HCT116 (cell line): ENCODE results near the gene PCDHGA1. TPM values are rescaled to one million over a fixed set of nuclear protein-coding genes. Genes with fewer than 3 reads are reported as not detected.

Experiments
- ATAC-seq: fragments of 200-7000 bp; cut with Tn5 transposase; 2 replicates; pipeline ENCODE4 v1.9.1; 2020; ENCODE audit warnings: mild to moderate bottlenecking, moderate library complexity
- BruUV-seq: library from RNA; stranded (reverse); fragments of 400-500 nt; replicated peaks from 2 replicates; lab custom pipeline; 2021; lab: Mats Ljungman, UMichigan
- CTCF ChIA-PET: fragments of 300-600 bp; sonication (Branson Sonifier 250); formaldehyde crosslinking; loops from one replicate; lab custom pipeline; 2021; ENCODE audit warnings: antibody characterized with exemption; lab: Charles Lee
- POLR2A ChIA-PET: fragments of 300-600, 350-600 bp; sonication (Branson Sonifier 250); formaldehyde crosslinking; loops from one replicate; lab custom pipeline; 2021; ENCODE audit warnings: antibody characterized with exemption; lab: Charles Lee
- RAD21 ChIA-PET, 2 experiments: fragments of 300-600 bp; sonication (Branson Sonifier 250); formaldehyde crosslinking; loops; one replicate each; lab custom pipeline; 2023; ENCODE audit warnings: low total read pairs in 2 of 2; ENCODE audit not compliant: uncharacterized antibody in 2 of 2, unreplicated experiment in 2 of 2, low non-redundant PET in 1 of 2; lab: Charles Lee
- DNase-seq: peaks from one replicate; pipeline ENCODE4 v3.0.0-alpha.2; 2010; ENCODE audit warnings: low read depth, low spot score
- H2AFZ ChIP-seq: fragments of 200-600 bp; shearing (Covaris generic), sonication (generic); 2 replicates; pipeline ENCODE4 v1.6.1; 2017; ENCODE audit warnings: low read depth, mixed run types, mixed read lengths, antibody characterized with exemption, low read length; ENCODE audit not compliant: poor library complexity, severe bottlenecking
- H3K27ac ChIP-seq: 2 replicates; pipeline ENCODE4 v1.5.1; 2012; ENCODE audit warnings: low read depth, low read length
- H3K27me3 ChIP-seq: fragments of 200-600 bp; sonication (generic); 2 replicates; pipeline ENCODE4 v1.6.1; 2016; ENCODE audit warnings: mixed run types, low read length, mixed read lengths; ENCODE audit not compliant: insufficient read depth
- H3K36me3 ChIP-seq, 2 experiments: fragments of 200-500 bp in 1 of 2; fragments of 200-600 bp in 1 of 2; sonication (Bioruptor generic) in 1 of 2; sonication (generic) in 1 of 2; 2 replicates each; pipeline versions ENCODE4 v1.5.1 to v1.6.1; 2014 to 2016; ENCODE audit warnings: low read length in 2 of 2, inconsistent platforms in 1 of 2, mixed read lengths in 1 of 2, mixed run types in 1 of 2; ENCODE audit not compliant: insufficient read depth in 2 of 2, control insufficient read depth in 1 of 2
- H3K4me1 ChIP-seq, 2 experiments: fragments of 200-600 bp in 1 of 2; sonication (generic) in 1 of 2; 2 replicates each; pipeline versions ENCODE4 v1.5.1 to v1.6.1; 2012 to 2017; ENCODE audit warnings: low read length in 2 of 2, inconsistent platforms in 1 of 2, mild to moderate bottlenecking in 1 of 2, mixed read lengths in 1 of 2, mixed run types in 1 of 2, moderate library complexity in 1 of 2; ENCODE audit not compliant: insufficient read depth in 2 of 2, control insufficient read depth in 1 of 2
- H3K4me2 ChIP-seq: fragments of 200-600 bp; sonication (generic); 2 replicates; pipeline ENCODE4 v1.6.1; 2017; ENCODE audit warnings: mixed run types, low read length, mixed read lengths
- H3K4me3 ChIP-seq, 2 experiments: fragments of 200-600 bp in 1 of 2; sonication (generic) in 1 of 2; replicated peaks in 1 of 2; 2 replicates each; pipeline ENCODE4 v1.5.1; 2011 to 2016; ENCODE audit warnings: low read length in 2 of 2, control low read depth in 1 of 2, low read depth in 1 of 2, mild to moderate bottlenecking in 1 of 2, mixed read lengths in 1 of 2, mixed run types in 1 of 2
- H3K79me2 ChIP-seq: fragments of 200-600 bp; sonication (generic); 2 replicates; pipeline ENCODE4 v1.6.1; 2017; ENCODE audit warnings: mild to moderate bottlenecking, mixed run types, low read length, moderate library complexity, mixed read lengths; ENCODE audit not compliant: insufficient read depth
- H3K9ac ChIP-seq: fragments of 200-600 bp; sonication (generic); 2 replicates; pipeline ENCODE4 v1.6.1; 2016; ENCODE audit warnings: low read length, mixed read lengths
- H3K9me2 ChIP-seq: fragments of 200-600 bp; sonication (generic), shearing (Covaris generic); 2 replicates; pipeline ENCODE4 v1.6.1; 2017; ENCODE audit warnings: mixed run types, mild to moderate bottlenecking, moderate library complexity; ENCODE audit not compliant: insufficient read depth
- H3K9me3 ChIP-seq, 2 experiments: fragments of 200-500 bp in 1 of 2; fragments of 200-600 bp in 1 of 2; sonication (Bioruptor generic) in 1 of 2; sonication (generic) in 1 of 2; 2 replicates each; pipeline ENCODE4 v1.6.1; 2014 to 2017; ENCODE audit warnings: low read length in 2 of 2, mixed read lengths in 2 of 2, inconsistent platforms in 1 of 2, low read depth in 1 of 2, mild to moderate bottlenecking in 1 of 2, mixed run types in 1 of 2, moderate library complexity in 1 of 2; ENCODE audit not compliant: control insufficient read depth in 1 of 2, insufficient read depth in 1 of 2
- H4K20me1 ChIP-seq: fragments of 200-600 bp; sonication (generic), shearing (Covaris generic); 2 replicates; pipeline ENCODE4 v1.6.1; 2017; ENCODE audit warnings: mixed run types, mild to moderate bottlenecking, moderate library complexity; ENCODE audit not compliant: insufficient read depth
- ATF3 ChIP-seq: IDR thresholded peaks from 2 replicates; pipeline ENCODE4 v1.6.1; 2012
- CEBPB ChIP-seq: IDR thresholded peaks from 2 replicates; pipeline ENCODE4 v1.6.1; 2012; ENCODE audit warnings: low read depth
- EGR1 ChIP-seq: IDR thresholded peaks from 2 replicates; pipeline ENCODE4 v1.6.1; 2012; ENCODE audit warnings: low read depth
- ELF1 ChIP-seq: IDR thresholded peaks from 2 replicates; pipeline ENCODE4 v1.6.1; 2012; ENCODE audit warnings: low read depth, borderline replicate concordance
- EZH2 ChIP-seq: fragments of 200-600 bp; sonication (generic); IDR thresholded peaks from 2 replicates; pipeline ENCODE4 v1.6.1; 2017; ENCODE audit warnings: antibody characterized with exemption, mixed run types
- EZH2phosphoT487 ChIP-seq: fragments of 200-600 bp; IDR thresholded peaks from 2 replicates; pipeline ENCODE4 v1.6.1; 2018; ENCODE audit warnings: antibody characterized with exemption, borderline replicate concordance
- FOSL1 ChIP-seq: IDR thresholded peaks from 2 replicates; pipeline ENCODE4 v1.6.1; 2012; ENCODE audit warnings: low read depth
- JUND ChIP-seq: IDR thresholded peaks from 2 replicates; pipeline ENCODE4 v1.6.1; 2012
- POLR2A ChIP-seq: IDR thresholded peaks from 2 replicates; pipeline ENCODE4 v1.7.0; 2011; ENCODE audit warnings: borderline replicate concordance; ENCODE audit not compliant: insufficient read depth, insufficient read length; ENCODE audit errors: extremely low read depth
- POLR2AphosphoS5 ChIP-seq: IDR thresholded peaks from 2 replicates; pipeline ENCODE4 v1.6.1; 2011; ENCODE audit warnings: mild to moderate bottlenecking, low read depth, low read length, moderate library complexity
- REST ChIP-seq: IDR thresholded peaks from 2 replicates; pipeline ENCODE4 v1.6.1; 2012; ENCODE audit warnings: low read depth
- SP1 ChIP-seq: IDR thresholded peaks from 2 replicates; pipeline ENCODE4 v1.6.1; 2012; ENCODE audit warnings: low read depth
- SRF ChIP-seq: IDR thresholded peaks from 2 replicates; pipeline ENCODE4 v1.6.1; 2012; ENCODE audit warnings: low read depth
- TCF7L2 ChIP-seq: IDR thresholded peaks from 2 replicates; pipeline ENCODE4 v1.7.0; 2011; ENCODE audit warnings: borderline replicate concordance, inconsistent platforms; ENCODE audit not compliant: insufficient read depth, insufficient read length; ENCODE audit errors: extremely low read depth
- YY1 ChIP-seq: IDR thresholded peaks from 2 replicates; pipeline ENCODE4 v1.6.1; 2011; ENCODE audit warnings: low read length, low read depth, moderate library complexity, mild to moderate bottlenecking; ENCODE audit not compliant: insufficient replicate concordance; ENCODE audit errors: extremely low read depth
- ZBTB33 ChIP-seq: IDR thresholded peaks from 2 replicates; pipeline ENCODE4 v1.6.1; 2011; ENCODE audit warnings: mild to moderate bottlenecking, low read length, moderate library complexity; ENCODE audit not compliant: insufficient replicate concordance; ENCODE audit errors: extremely low read depth
- ZFX ChIP-seq: fragments of 450-650 bp; IDR thresholded peaks from 2 replicates; pipeline ENCODE4 v1.6.1; 2017
- ZNF274 ChIP-seq: fragments of 200-500 bp; sonication (Bioruptor generic); IDR thresholded peaks from 2 replicates; pipeline ENCODE4 v1.6.1; 2014; ENCODE audit warnings: mild to moderate bottlenecking, low read depth, low read length, inconsistent platforms
- intact Hi-C: fragments of 100-400 bp; cut with micrococcal nuclease; formaldehyde crosslinking; loops from 2 replicates; pipeline ENCODE4 v1.10.0; 2022
- total RNA-seq: library from RNA; stranded (reverse); gene quantifications from one replicate; pipeline ENCODE4 v1.2.1, GENCODE V29; 2021; ENCODE audit not compliant: unreplicated experiment
- TF ChIP-seq, protein P1 (sequence below), 3 experiments: fragments of 200-600 bp in 1 of 3; sonication (generic) in 1 of 3; IDR thresholded peaks in 2 of 3; conservative IDR thresholded peaks in 1 of 3; 2 replicates each; pipeline ENCODE4 v1.5.1; 2012 to 2017; ENCODE audit warnings: low read depth in 2 of 3, low read length in 2 of 3, antibody characterized with exemption in 1 of 3, borderline replicate concordance in 1 of 3, control low read depth in 1 of 3, mild to moderate bottlenecking in 1 of 3, mixed read lengths in 1 of 3, mixed run types in 1 of 3, moderate library complexity in 1 of 3; ENCODE audit not compliant: insufficient read depth in 1 of 3
- TF ChIP-seq, protein P2 (sequence below): IDR thresholded peaks from 2 replicates; pipeline ENCODE4 v1.6.1; 2012

Gene PCDHGA1
- total RNA-seq, 1 experiment from 2014 or later, result 0.05 TPM

- Histone ChIP-seq H3K4me2 (no peak overlapping the region), H3K27me3 (no peaks in the 10 kb centered on the region), H3K79me2 (no peaks in the 10 kb centered on the region), H3K9ac (no peak overlapping the region), H3K36me3 (no peaks in the 10 kb centered on the region), H2AFZ (no peak overlapping the region), H3K4me1 (no peaks in the 10 kb centered on the region), H3K9me2 (no peaks in the 10 kb centered on the region), H3K27ac (no peak overlapping the region), H4K20me1 (no peaks in the 10 kb centered on the region), H3K4me3 (no peak overlapping the region), H3K9me3 (no peaks in the 10 kb centered on the region)
- no TSS peak for BruUV-seq
- DNase-seq, result no peak
- RAD21 ChIA-PET, result no interaction called here
- POLR2A ChIA-PET, result no interaction called here
- intact Hi-C loops, result no loop called here
- TF ChIP-seq TCF7L2 (no peak), ZNF274 (no peak), ZFX (no peak), ZBTB33 (no peak), CEBPB (no peak), POLR2AphosphoS5 (no peak), POLR2A (no peak), ATF3 (no peak), EZH2 (no peak), EGR1 (no peak), JUND (no peak), REST (no peak), ELF1 (no peak), EZH2phosphoT487 (no peak), SRF (no peak), YY1 (no peak), SP1 (no peak), FOSL1 (no peak)
- TF ChIP-seq, protein P1, sequence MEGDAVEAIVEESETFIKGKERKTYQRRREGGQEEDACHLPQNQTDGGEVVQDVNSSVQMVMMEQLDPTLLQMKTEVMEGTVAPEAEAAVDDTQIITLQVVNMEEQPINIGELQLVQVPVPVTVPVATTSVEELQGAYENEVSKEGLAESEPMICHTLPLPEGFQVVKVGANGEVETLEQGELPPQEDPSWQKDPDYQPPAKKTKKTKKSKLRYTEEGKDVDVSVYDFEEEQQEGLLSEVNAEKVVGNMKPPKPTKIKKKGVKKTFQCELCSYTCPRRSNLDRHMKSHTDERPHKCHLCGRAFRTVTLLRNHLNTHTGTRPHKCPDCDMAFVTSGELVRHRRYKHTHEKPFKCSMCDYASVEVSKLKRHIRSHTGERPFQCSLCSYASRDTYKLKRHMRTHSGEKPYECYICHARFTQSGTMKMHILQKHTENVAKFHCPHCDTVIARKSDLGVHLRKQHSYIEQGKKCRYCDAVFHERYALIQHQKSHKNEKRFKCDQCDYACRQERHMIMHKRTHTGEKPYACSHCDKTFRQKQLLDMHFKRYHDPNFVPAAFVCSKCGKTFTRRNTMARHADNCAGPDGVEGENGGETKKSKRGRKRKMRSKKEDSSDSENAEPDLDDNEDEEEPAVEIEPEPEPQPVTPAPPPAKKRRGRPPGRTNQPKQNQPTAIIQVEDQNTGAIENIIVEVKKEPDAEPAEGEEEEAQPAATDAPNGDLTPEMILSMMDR (IDR thresholded peaks at IDR 0.05 in 2 of 3, conservative IDR thresholded peaks at IDR 0.05 in 1 of 3; ENCODE audit: borderline replicate concordance in 1 of 3, insufficient read depth in 1 of 3, low read depth in 2 of 3, low read length in 2 of 3), result no peak
- TF ChIP-seq, protein P2, sequence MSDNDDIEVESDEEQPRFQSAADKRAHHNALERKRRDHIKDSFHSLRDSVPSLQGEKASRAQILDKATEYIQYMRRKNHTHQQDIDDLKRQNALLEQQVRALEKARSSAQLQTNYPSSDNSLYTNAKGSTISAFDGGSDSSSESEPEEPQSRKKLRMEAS, result no peak
- CTCF ChIA-PET, result no interaction called here
- ATAC-seq, result no peak
Observed at GRCh38 chr5:141477044-141477575, 146.8 kb downstream of the PCDHGA1 start.
